Erythroblast (primary cell): ENCODE results near the gene SAMSN1.

Experiments
- GATA1 ChIP-seq: IDR thresholded peaks from 2 replicates; pipeline ENCODE4 v1.6.1; 2011; ENCODE audit warnings: low read depth, mild to moderate bottlenecking, control low read depth, low read length, moderate library complexity
- POLR2A ChIP-seq: IDR thresholded peaks from 2 replicates; pipeline ENCODE4 v1.6.1; 2011; ENCODE audit warnings: mild to moderate bottlenecking, low read length

- TF ChIP-seq POLR2A (no peak), GATA1 (no peak)
Measured at GRCh38 chr21:14594967-14595366, 48.9 kb upstream of the SAMSN1 start.
